GM12878 (cell line): ENCODE results near the gene GRIA4. TPM values are rescaled to one million over a fixed set of nuclear protein-coding genes. Genes with fewer than 3 reads are reported as not detected.

Source experiments
- ATAC-seq: fragments of 200-7000 bp; cut with Tn5 transposase; 3 replicates; pipeline ENCODE4 v1.9.1; 2020; ENCODE audit warnings: mild to moderate bottlenecking, moderate library complexity
- BruUV-seq: library from RNA; stranded (reverse); fragments of 400-500 nt; replicated peaks from 2 replicates; lab custom pipeline; 2021; lab: Mats Ljungman, UMichigan
- CTCF ChIA-PET: fragments of 300-600 bp; sonication (Branson Sonifier 250); formaldehyde crosslinking; extraction: SDS; loops from one replicate; lab custom pipeline; 2021; ENCODE audit warnings: inconsistent platforms; lab: Yijun Ruan, JAX
- POLR2A ChIA-PET: fragments of 350-600 bp; formaldehyde crosslinking; extraction: SDS; loops from one replicate; lab custom pipeline; 2021; ENCODE audit warnings: inconsistent platforms; lab: Charles Lee
- RAD21 ChIA-PET: fragments of 300-600 bp; sonication (Branson Sonifier 250); formaldehyde crosslinking; loops from one replicate; lab custom pipeline; 2023; ENCODE audit warnings: antibody characterized with exemption; ENCODE audit not compliant: unreplicated experiment; lab: Charles Lee
- SMC1A ChIA-PET: fragments of 300-600 bp; sonication (Branson Sonifier 250); formaldehyde crosslinking; loops from one replicate; lab custom pipeline; 2023; ENCODE audit not compliant: unreplicated experiment, uncharacterized antibody; lab: Charles Lee
- DNase-seq: peaks from one replicate; pipeline ENCODE4 v3.0.0-alpha.2; 2011; ENCODE audit warnings: low read depth, low spot score
- FAIRE-seq: peaks from 3 replicates; lab custom pipeline; 2011; peaks lifted over from hg19 to GRCh38; lab: Jason Lieb, UNC
- H2AFZ ChIP-seq: 2 replicates; pipeline ENCODE4 v1.6.0; 2011; ENCODE audit warnings: low read depth, low read length, control low read depth; ENCODE audit not compliant: control insufficient read depth
- H3K27ac ChIP-seq: 2 replicates; pipeline ENCODE4 v1.5.1; 2011; ENCODE audit warnings: control low read depth; ENCODE audit not compliant: control insufficient read depth, insufficient read depth
- H3K27me3 ChIP-seq, 2 experiments: replicated peaks in 1 of 2; 2 replicates each; pipeline versions ENCODE4 v1.6.0 to v1.6.1; 2011; ENCODE audit warnings: low read length in 1 of 2; ENCODE audit not compliant: control insufficient read depth in 2 of 2, insufficient read depth in 2 of 2
- H3K36me3 ChIP-seq, 2 experiments: 2 replicates each; pipeline ENCODE4 v1.5.1; 2011; ENCODE audit warnings: low read length in 1 of 2; ENCODE audit not compliant: control insufficient read depth in 2 of 2, insufficient read depth in 2 of 2
- H3K4me1 ChIP-seq: 2 replicates; pipeline ENCODE4 v1.6.1; 2011; ENCODE audit warnings: mild to moderate bottlenecking, low read length, moderate library complexity, mixed read lengths; ENCODE audit not compliant: control insufficient read depth, insufficient read depth
- H3K4me2 ChIP-seq: 2 replicates; pipeline ENCODE4 v1.6.0; 2011; ENCODE audit warnings: control low read depth; ENCODE audit not compliant: control insufficient read depth, insufficient read depth
- H3K4me3 ChIP-seq: fragments of 200-600 bp; sonication (generic); 2 replicates; pipeline ENCODE4 v1.5.1; 2016
- H3K79me2 ChIP-seq: 2 replicates; pipeline ENCODE4 v1.6.0; 2011; ENCODE audit warnings: low read length; ENCODE audit not compliant: control insufficient read depth, insufficient read depth
- H3K9ac ChIP-seq: 2 replicates; pipeline ENCODE4 v1.8.0; 2011; ENCODE audit warnings: low read length, control low read depth, mixed read lengths; ENCODE audit not compliant: control insufficient read depth, insufficient read depth
- H3K9me3 ChIP-seq: replicated peaks from 3 replicates; pipeline ENCODE4 v1.5.1; 2011; ENCODE audit warnings: mild to moderate bottlenecking, low read length; ENCODE audit not compliant: control insufficient read depth, insufficient read depth
- H4K20me1 ChIP-seq: 2 replicates; pipeline ENCODE4 v1.6.0; 2011; ENCODE audit not compliant: control insufficient read depth, insufficient read depth
- EP300 ChIP-seq, 2 experiments: fragments of 150-350 bp in 1 of 2; IDR thresholded peaks; 2 replicates each; pipeline ENCODE4 v1.6.1; 2011 to 2012; ENCODE audit warnings: low read depth in 2 of 2, low read length in 2 of 2, borderline replicate concordance in 1 of 2, improper control_type of control experiment in 1 of 2, inconsistent platforms in 1 of 2; ENCODE audit not compliant: control insufficient read depth in 1 of 2
- FOXM1 ChIP-seq: IDR thresholded peaks from 2 replicates; pipeline ENCODE4 v1.6.1; 2012; ENCODE audit warnings: low read depth, mild to moderate bottlenecking, inconsistent platforms, low read length, moderate library complexity
- IRF3 ChIP-seq: fragments of 450-650 bp; IDR thresholded peaks from 2 replicates; pipeline ENCODE4 v1.6.1; 2014; ENCODE audit warnings: mild to moderate bottlenecking
- MEF2A ChIP-seq: IDR thresholded peaks from 2 replicates; pipeline ENCODE4 v1.6.1; 2011; ENCODE audit warnings: low read depth, mild to moderate bottlenecking, low read length, moderate library complexity; ENCODE audit not compliant: insufficient read depth
- POLR2AphosphoS2 ChIP-seq: IDR thresholded peaks from 2 replicates; pipeline ENCODE4 v1.6.1; 2011; ENCODE audit warnings: low read depth, mild to moderate bottlenecking, low read length, improper control_type of control experiment, moderate library complexity
- RB1 ChIP-seq: fragments of 450-650 bp; formaldehyde crosslinking; IDR thresholded peaks from 2 replicates; pipeline ENCODE4 v1.6.1; 2017; ENCODE audit warnings: mild to moderate bottlenecking, borderline replicate concordance
- SMAD5 ChIP-seq: IDR thresholded peaks from 2 replicates; pipeline ENCODE4 v1.6.1; 2016; ENCODE audit warnings: antibody characterized with exemption, low read depth
- TCF3 ChIP-seq: IDR thresholded peaks from 2 replicates; pipeline ENCODE4 v1.6.1; 2012; ENCODE audit warnings: low read depth, mild to moderate bottlenecking, low read length, borderline replicate concordance; ENCODE audit not compliant: insufficient read depth
- WRNIP1 ChIP-seq: IDR thresholded peaks from 2 replicates; pipeline ENCODE4 v1.6.1; 2011; ENCODE audit warnings: low read depth, low read length, improper control_type of control experiment, borderline replicate concordance
- ZBTB4 ChIP-seq: fragments of 450-650 bp; formaldehyde crosslinking; IDR thresholded peaks from 2 replicates; pipeline ENCODE4 v1.4.0; 2022; ENCODE audit warnings: mild to moderate bottlenecking, moderate library complexity
- ZNF592 ChIP-seq: fragments of 450-650 bp; IDR thresholded peaks from 2 replicates; pipeline ENCODE4 v1.6.1; 2017; ENCODE audit warnings: mild to moderate bottlenecking, moderate library complexity
- WGBS: methylation state at CpG from one replicate; pipeline ENCODE4 v1.1.6; 2016; ENCODE audit warnings: low lambda C conversion rate; ENCODE audit not compliant: insufficient replicate concordance, insufficient coverage; ENCODE audit errors: missing lambda C conversion rate; 5-methylcytosine and 5-hydroxymethylcytosine counted together
- in situ Hi-C: fragments of 300-500 bp; cut with MboI; formaldehyde crosslinking; loops from 9 replicates; pipeline ENCODE4 v1.14.3; 2018; ENCODE audit warnings: mixed read lengths
- intact Hi-C: fragments of 100-400 bp; cut with micrococcal nuclease; formaldehyde crosslinking; loops from one replicate; pipeline ENCODE4 v1.14.2; 2022; ENCODE audit not compliant: unreplicated experiment
- polyA plus RNA-seq, 11 experiments: library from polyadenylated mRNA; depleted of rRNA in 4 of 11; unstranded in 6 of 11; stranded (reverse) in 5 of 11; fragments of >200 nt; fragmentation: Nextera tagmentation in 4 of 11; fragmentation: Illumina TruSeq in 1 of 11; extraction: Ambion mirVana in 4 of 11; extraction: Trizol in 1 of 11; gene quantifications; 1 replicate in 1 of 11; 2 replicates in 10 of 11; pipeline versions ENCODE4 v1.2.1 to v1.2.3, GENCODE V29; 2011 to 2016; ENCODE audit warnings: inconsistent platforms in 2 of 11, missing spikeins in 2 of 11, low read depth in 1 of 11
- total RNA-seq, 4 experiments: library from RNA; depleted of rRNA in 3 of 4; stranded (reverse); fragments of >200 nt in 3 of 4; fragmentation: Illumina TruSeq in 1 of 4; extraction: Trizol in 1 of 4; gene quantifications; 2 replicates each; pipeline versions ENCODE4 v1.2.1 to v1.2.3, GENCODE V29; 2013 to 2021

The GRIA4 gene
- total and polyA plus RNA-seq, 10 of the 15 experiments (the other 5 are each of a cell fraction or from before 2014, with no cell fraction given): 0.04 TPM; not detected in 9

GRCh38 chr11:105665281-105665680 is 55.4 kb downstream of the GRIA4 start:
- no peaks in the 10 kb centered on the region for H3K79me2 ChIP-seq
- CTCF ChIA-PET: no interaction called here
- no peak overlapping the region for H3K4me3 ChIP-seq
- POLR2A ChIA-PET: no interaction called here
- no peaks in the 10 kb centered on the region for H3K4me1 ChIP-seq
- RAD21 ChIA-PET: no interaction called here
- ATAC-seq (no peak), DNase-seq (no peak), FAIRE-seq (no peak)
- intact Hi-C loops: no loop called here
- no peaks in the 10 kb centered on the region for H4K20me1 ChIP-seq
- no peaks in the 10 kb centered on the region for H3K27me3 ChIP-seq
- 53% methylated on average over 4 of the region's 4 CpGs for WGBS
- no peak overlapping the region for H3K27ac ChIP-seq
- SMC1A ChIA-PET: no interaction called here
- H3K9me3 ChIP-seq: no peaks in the 10 kb centered on the region
- in situ Hi-C loops: no loop called here
- H2AFZ ChIP-seq: no peak overlapping the region
- no peak overlapping the region for H3K4me2 ChIP-seq
- no peak overlapping the region for H3K9ac ChIP-seq
- no peaks in the 10 kb centered on the region for H3K36me3 ChIP-seq
- BruUV-seq: no TSS peak
- TF ChIP-seq EP300 (IDR thresholded peaks at IDR 0.05; ENCODE audit: borderline replicate concordance in 1 of 2, control insufficient read depth in 1 of 2, low read depth in 2 of 2, low read length in 2 of 2) (no peak), SMAD5 (no peak), MEF2A (no peak), IRF3 (no peak), FOXM1 (no peak), ZNF592 (no peak), WRNIP1 (no peak), TCF3 (no peak), ZBTB4 (no peak), RB1 (no peak), POLR2AphosphoS2 (no peak)
